ENCODE measurements around the gene ITGA4. TPM values are rescaled to one million over a fixed set of nuclear protein-coding genes. Genes with fewer than 3 reads are reported as not detected.

The ITGA4 gene
- polyA plus RNA-seq, 1 experiment: 17.6 TPM

DNA sequence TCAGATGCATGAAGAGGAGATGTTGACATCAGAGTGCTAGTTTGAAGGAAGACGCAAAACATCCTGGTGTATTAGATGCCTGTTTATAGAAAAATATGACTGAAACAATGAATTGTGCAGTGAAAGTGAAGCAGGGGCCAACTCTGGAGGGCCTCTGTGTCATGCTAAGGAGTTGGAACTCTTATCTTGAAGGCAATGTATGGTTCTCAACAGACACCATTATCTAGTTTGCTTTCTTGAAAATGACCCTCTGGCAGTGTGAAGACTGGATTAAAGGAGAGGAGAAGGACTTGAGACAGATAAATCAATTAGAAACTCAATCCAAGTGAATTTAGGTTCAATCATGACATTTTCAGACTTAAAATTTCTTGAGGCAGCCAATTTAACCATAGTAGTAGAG lies 63.1 kb downstream of the ITGA4 start:
- H3K36me3 ChIP-seq (ENCODE audit: control insufficient read depth, insufficient read depth, low read length): no peaks in the 10 kb centered on the region
- ChIA-PET POLR2A (no interaction called here), CTCF (no interaction called here)
- H3K27me3 ChIP-seq (ENCODE audit: control insufficient read depth, insufficient read depth, low read length): no peaks in the 10 kb centered on the region
- no peak overlapping the region for H3K4me3 ChIP-seq (ENCODE audit: low read depth, low read length)
- no peak for DNase-seq (ENCODE audit: low read depth)
- TF ChIP-seq CTCF (IDR thresholded peaks at IDR 0.05; ENCODE audit: insufficient read depth, low read depth, low read length): no peak

GRCh38 chr2:181523756-181524155 lies 66.6 kb downstream of the ITGA4 start:
- POLR2A ChIA-PET: no interaction called here
- DNase-seq (ENCODE audit: low read depth): no peak
- no peak for TF ChIP-seq CTCF (IDR thresholded peaks at IDR 0.05; ENCODE audit: insufficient read depth, low read depth, low read length)
- no peaks in the 10 kb centered on the region for H3K27me3 ChIP-seq (ENCODE audit: control insufficient read depth, insufficient read depth, low read length)
- CTCF ChIA-PET: no interaction called here
- H3K36me3 ChIP-seq (ENCODE audit: control insufficient read depth, insufficient read depth, low read length): peaks cover 2% of the 10 kb centered on the region
- H3K4me3 ChIP-seq (ENCODE audit: low read depth, low read length): no peak overlapping the region

- POLR2A ChIA-PET: no interaction called here
- TF ChIP-seq CTCF (IDR thresholded peaks at IDR 0.05; ENCODE audit: insufficient read depth, low read depth, low read length): no peak
- CTCF ChIA-PET: no interaction called here
- no peak for DNase-seq (ENCODE audit: low read depth)
- H3K27me3 ChIP-seq (ENCODE audit: control insufficient read depth, insufficient read depth, low read length): no peaks in the 10 kb centered on the region
- no peak overlapping the region for H3K4me3 ChIP-seq (ENCODE audit: low read depth, low read length)
- peaks cover 2% of the 10 kb centered on the region for H3K36me3 ChIP-seq (ENCODE audit: control insufficient read depth, insufficient read depth, low read length)
These were observed 68.8 kb downstream of the ITGA4 start for GRCh38 chr2:181526014-181526413.

DNA sequence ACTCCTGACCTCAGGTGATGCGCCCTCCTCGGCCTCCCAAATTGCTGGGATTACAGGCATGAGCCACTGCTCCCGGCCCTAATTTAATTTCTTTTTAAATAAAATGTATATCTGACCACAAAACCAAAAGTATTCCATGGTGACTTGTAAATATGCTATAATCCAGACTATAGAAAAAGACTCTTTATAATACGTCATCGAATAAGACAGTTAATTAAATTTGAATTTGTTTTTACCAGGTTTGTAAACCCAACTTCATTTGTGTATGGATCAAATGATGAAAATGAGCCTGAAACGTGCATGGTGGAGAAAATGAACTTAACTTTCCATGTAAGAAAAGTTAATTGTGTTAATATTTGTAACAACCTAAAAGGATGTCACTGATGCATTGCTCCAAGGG lies 69.9 kb downstream of the ITGA4 start:
- H3K27me3 ChIP-seq (ENCODE audit: control insufficient read depth, insufficient read depth, low read length): no peaks in the 10 kb centered on the region

GRCh38 chr2:181528441-181528840 lies 71.3 kb downstream of the ITGA4 start:
- no peak for TF ChIP-seq CTCF (IDR thresholded peaks at IDR 0.05; ENCODE audit: insufficient read depth, low read depth, low read length)
- ChIA-PET CTCF (no interaction called here), POLR2A (no interaction called here)
- Histone ChIP-seq H3K36me3 (ENCODE audit: control insufficient read depth, insufficient read depth, low read length) (peaks cover 2% of the 10 kb centered on the region), H3K27me3 (ENCODE audit: control insufficient read depth, insufficient read depth, low read length) (no peaks in the 10 kb centered on the region), H3K4me3 (ENCODE audit: low read depth, low read length) (no peak overlapping the region)
- DNase-seq (ENCODE audit: low read depth): no peak

More for the DNA sequence above, 69.9 kb downstream of the ITGA4 start:
- Histone ChIP-seq H3K4me3 (ENCODE audit: low read depth, low read length) (no peak overlapping the region), H3K36me3 (ENCODE audit: control insufficient read depth, insufficient read depth, low read length) (peaks cover 2% of the 10 kb centered on the region)
- ChIA-PET POLR2A (no interaction called here), CTCF (interaction anchor here (0.6 kb wide), 1 partner anchor 396 kb away, joined by 3 read pairs; no protein-coding TSS in a partner anchor)
- no peak for DNase-seq (ENCODE audit: low read depth)
- no peak for TF ChIP-seq CTCF (IDR thresholded peaks at IDR 0.05; ENCODE audit: insufficient read depth, low read depth, low read length)
